Measurements from ENCODE around the gene KIF16B. TPM values are rescaled to one million over a fixed set of nuclear protein-coding genes. Genes with fewer than 3 reads are reported as not detected.

KIF16B gene
- total and polyA plus RNA-seq, 10 of the 15 experiments (the other 5 are each of a cell fraction or from before 2014, with no cell fraction given) = 0.21 to 5.2 (median 3.0) TPM

DNA sequence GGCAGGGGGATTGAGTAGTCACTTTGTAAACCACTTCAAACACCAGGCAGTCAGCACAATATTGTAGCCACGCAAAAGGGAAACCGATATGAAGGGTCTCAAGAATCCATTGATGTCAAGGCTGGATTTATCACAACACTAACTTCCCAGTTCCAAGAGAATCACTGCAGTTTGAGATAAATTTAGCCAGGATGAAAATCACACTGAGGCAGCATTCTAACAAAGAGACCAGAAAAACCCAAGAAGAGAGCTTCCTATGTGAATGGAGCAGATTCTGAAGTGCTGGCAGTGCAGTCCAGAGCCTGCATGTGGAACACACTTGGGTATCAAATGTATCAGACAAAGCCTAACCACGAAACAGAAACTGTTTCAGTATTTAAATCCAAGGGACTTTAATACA lies 84.6 kb downstream of the KIF16B start:
- no peaks in the 10 kb centered on the region for H3K27me3 ChIP-seq (replicated peaks in 1 of 2; ENCODE audit: control insufficient read depth in 2 of 2, insufficient read depth in 2 of 2, low read length in 1 of 2)
- no peaks in the 10 kb centered on the region for H4K20me1 ChIP-seq (ENCODE audit: control insufficient read depth, insufficient read depth)
- no peak for DNase-seq (ENCODE audit: low read depth, low spot score)
- H3K4me1 ChIP-seq (ENCODE audit: control insufficient read depth, insufficient read depth, low read length) = 0 out of 2 replicates have a peak, but pooled peaks cover 6% of the 10 kb centered on the region
- no peaks in the 10 kb centered on the region for H3K9me3 ChIP-seq (replicated peaks; ENCODE audit: control insufficient read depth, insufficient read depth, low read length)
- POLR2A ChIA-PET = no interaction called here
- ATAC-seq = no peak
- no peak overlapping the region for H3K27ac ChIP-seq (ENCODE audit: control insufficient read depth, insufficient read depth)
- H3K4me2 ChIP-seq (ENCODE audit: control insufficient read depth, insufficient read depth) = no peak overlapping the region
- in situ Hi-C loops (cut with MboI) (loop anchor here (25.0 kb wide), 1 partner anchor 776 kb away; no protein-coding TSS in a partner anchor), intact Hi-C loops (cut with micrococcal nuclease; ENCODE audit: unreplicated experiment) (no loop called here)
- FAIRE-seq = no peak
- SMC1A ChIA-PET (ENCODE audit: uncharacterized antibody, unreplicated experiment) = interaction anchor here (1.1 kb wide), 1 partner anchor 15 kb away, joined by 3 read pairs; no protein-coding TSS in a partner anchor
- BruUV-seq (replicated peaks) = no TSS peak
- CTCF ChIA-PET = no interaction called here
- RAD21 ChIA-PET (ENCODE audit: unreplicated experiment) = no interaction called here
- H3K9ac ChIP-seq (ENCODE audit: control insufficient read depth, insufficient read depth, low read length) = no peak overlapping the region
- no peak overlapping the region for H3K4me3 ChIP-seq
- no peaks in the 10 kb centered on the region for H3K36me3 ChIP-seq (ENCODE audit: control insufficient read depth in 2 of 2, insufficient read depth in 2 of 2, low read length in 1 of 2)
- H2AFZ ChIP-seq (ENCODE audit: control insufficient read depth, low read depth, low read length) = no peak overlapping the region
- no peaks in the 10 kb centered on the region for H3K79me2 ChIP-seq (ENCODE audit: control insufficient read depth, insufficient read depth, low read length)
- 63% methylated on average over 3 of the region's 3 CpGs for WGBS (ENCODE audit: insufficient coverage, insufficient replicate concordance, low lambda C conversion rate, missing lambda C conversion rate)
- TF ChIP-seq RELA (IDR thresholded peaks at IDR 0.05; ENCODE audit: borderline replicate concordance, partially characterized antibody) (no peak), ZBED1 (IDR thresholded peaks at IDR 0.05; ENCODE audit: borderline replicate concordance) (no peak), RBBP5 (conservative IDR thresholded peaks at IDR 0.05) (no peak), USF2 (IDR thresholded peaks at IDR 0.05; ENCODE audit: borderline replicate concordance, low read depth, low read length) (no peak), IRF3 (IDR thresholded peaks at IDR 0.05) (no peak), JUNB (IDR thresholded peaks at IDR 0.05) (no peak), SMAD5 (IDR thresholded peaks at IDR 0.05; ENCODE audit: low read depth) (no peak), BHLHE40 (IDR thresholded peaks at IDR 0.05; ENCODE audit: borderline replicate concordance in 1 of 2, low read depth in 2 of 2, low read length in 1 of 2) (no peak), SP1 (IDR thresholded peaks at IDR 0.05; ENCODE audit: low read depth, low read length) (no peak), SKIL (IDR thresholded peaks at IDR 0.05; ENCODE audit: low read depth, poor library complexity, severe bottlenecking) (no peak)
- TF ChIP-seq, protein P1, sequence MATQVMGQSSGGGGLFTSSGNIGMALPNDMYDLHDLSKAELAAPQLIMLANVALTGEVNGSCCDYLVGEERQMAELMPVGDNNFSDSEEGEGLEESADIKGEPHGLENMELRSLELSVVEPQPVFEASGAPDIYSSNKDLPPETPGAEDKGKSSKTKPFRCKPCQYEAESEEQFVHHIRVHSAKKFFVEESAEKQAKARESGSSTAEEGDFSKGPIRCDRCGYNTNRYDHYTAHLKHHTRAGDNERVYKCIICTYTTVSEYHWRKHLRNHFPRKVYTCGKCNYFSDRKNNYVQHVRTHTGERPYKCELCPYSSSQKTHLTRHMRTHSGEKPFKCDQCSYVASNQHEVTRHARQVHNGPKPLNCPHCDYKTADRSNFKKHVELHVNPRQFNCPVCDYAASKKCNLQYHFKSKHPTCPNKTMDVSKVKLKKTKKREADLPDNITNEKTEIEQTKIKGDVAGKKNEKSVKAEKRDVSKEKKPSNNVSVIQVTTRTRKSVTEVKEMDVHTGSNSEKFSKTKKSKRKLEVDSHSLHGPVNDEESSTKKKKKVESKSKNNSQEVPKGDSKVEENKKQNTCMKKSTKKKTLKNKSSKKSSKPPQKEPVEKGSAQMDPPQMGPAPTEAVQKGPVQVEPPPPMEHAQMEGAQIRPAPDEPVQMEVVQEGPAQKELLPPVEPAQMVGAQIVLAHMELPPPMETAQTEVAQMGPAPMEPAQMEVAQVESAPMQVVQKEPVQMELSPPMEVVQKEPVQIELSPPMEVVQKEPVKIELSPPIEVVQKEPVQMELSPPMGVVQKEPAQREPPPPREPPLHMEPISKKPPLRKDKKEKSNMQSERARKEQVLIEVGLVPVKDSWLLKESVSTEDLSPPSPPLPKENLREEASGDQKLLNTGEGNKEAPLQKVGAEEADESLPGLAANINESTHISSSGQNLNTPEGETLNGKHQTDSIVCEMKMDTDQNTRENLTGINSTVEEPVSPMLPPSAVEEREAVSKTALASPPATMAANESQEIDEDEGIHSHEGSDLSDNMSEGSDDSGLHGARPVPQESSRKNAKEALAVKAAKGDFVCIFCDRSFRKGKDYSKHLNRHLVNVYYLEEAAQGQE (IDR thresholded peaks at IDR 0.05; ENCODE audit: low read depth, low read length) = no peak
- TF ChIP-seq, protein P2, sequence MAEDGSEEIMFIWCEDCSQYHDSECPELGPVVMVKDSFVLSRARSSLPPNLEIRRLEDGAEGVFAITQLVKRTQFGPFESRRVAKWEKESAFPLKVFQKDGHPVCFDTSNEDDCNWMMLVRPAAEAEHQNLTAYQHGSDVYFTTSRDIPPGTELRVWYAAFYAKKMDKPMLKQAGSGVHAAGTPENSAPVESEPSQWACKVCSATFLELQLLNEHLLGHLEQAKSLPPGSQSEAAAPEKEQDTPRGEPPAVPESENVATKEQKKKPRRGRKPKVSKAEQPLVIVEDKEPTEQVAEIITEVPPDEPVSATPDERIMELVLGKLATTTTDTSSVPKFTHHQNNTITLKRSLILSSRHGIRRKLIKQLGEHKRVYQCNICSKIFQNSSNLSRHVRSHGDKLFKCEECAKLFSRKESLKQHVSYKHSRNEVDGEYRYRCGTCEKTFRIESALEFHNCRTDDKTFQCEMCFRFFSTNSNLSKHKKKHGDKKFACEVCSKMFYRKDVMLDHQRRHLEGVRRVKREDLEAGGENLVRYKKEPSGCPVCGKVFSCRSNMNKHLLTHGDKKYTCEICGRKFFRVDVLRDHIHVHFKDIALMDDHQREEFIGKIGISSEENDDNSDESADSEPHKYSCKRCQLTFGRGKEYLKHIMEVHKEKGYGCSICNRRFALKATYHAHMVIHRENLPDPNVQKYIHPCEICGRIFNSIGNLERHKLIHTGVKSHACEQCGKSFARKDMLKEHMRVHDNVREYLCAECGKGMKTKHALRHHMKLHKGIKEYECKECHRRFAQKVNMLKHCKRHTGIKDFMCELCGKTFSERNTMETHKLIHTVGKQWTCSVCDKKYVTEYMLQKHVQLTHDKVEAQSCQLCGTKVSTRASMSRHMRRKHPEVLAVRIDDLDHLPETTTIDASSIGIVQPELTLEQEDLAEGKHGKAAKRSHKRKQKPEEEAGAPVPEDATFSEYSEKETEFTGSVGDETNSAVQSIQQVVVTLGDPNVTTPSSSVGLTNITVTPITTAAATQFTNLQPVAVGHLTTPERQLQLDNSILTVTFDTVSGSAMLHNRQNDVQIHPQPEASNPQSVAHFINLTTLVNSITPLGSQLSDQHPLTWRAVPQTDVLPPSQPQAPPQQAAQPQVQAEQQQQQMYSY (CRISPR knock-in tag; IDR thresholded peaks at IDR 0.05) = no peak

Data from GM12878 (cell line).